BLaER1 treated with 17β-estradiol and CSF1 and Interleukin-3, amounts not matched to agents 10 nM and 100 nM (cell line): ENCODE data around the gene COX7A2.

ENCODE experiments used
- H3K27ac ChIP-seq, 11 experiments: shearing (Covaris generic); formaldehyde crosslinking; 2 replicates each; pipeline ENCODE4 v1.8.1; 2022
- H3K27me3 ChIP-seq, 11 experiments: shearing (Covaris generic); formaldehyde crosslinking; 2 replicates each; pipeline ENCODE4 v1.8.1; 2022
- H3K36me3 ChIP-seq, 11 experiments: shearing (Covaris generic); formaldehyde crosslinking; 2 replicates each; pipeline ENCODE4 v1.8.1; 2022
- H3K4me1 ChIP-seq, 10 experiments: shearing (Covaris generic); formaldehyde crosslinking; 2 replicates each; pipeline ENCODE4 v1.8.1; 2022
- H3K4me2 ChIP-seq, 11 experiments: shearing (Covaris generic); formaldehyde crosslinking; 2 replicates each; pipeline ENCODE4 v1.8.1; 2022
- H3K4me3 ChIP-seq, 10 experiments: shearing (Covaris generic); formaldehyde crosslinking; 2 replicates each; pipeline ENCODE4 v1.8.1; 2022
- H3K9ac ChIP-seq, 11 experiments: shearing (Covaris generic); formaldehyde crosslinking; 2 replicates each; pipeline ENCODE4 v1.8.1; 2022
- H3K9me3 ChIP-seq, 11 experiments: shearing (Covaris generic); formaldehyde crosslinking; replicated peaks in 1 of 11; 2 replicates each; pipeline ENCODE4 v1.8.1; 2022
- H4K20me1 ChIP-seq, 11 experiments: shearing (Covaris generic); formaldehyde crosslinking; 2 replicates each; pipeline ENCODE4 v1.8.1; 2022
- Cebpa-rat ChIP-seq, 11 experiments: shearing (Covaris generic); IDR thresholded peaks; 2 replicates each; pipeline ENCODE4 v1.8.1; 2022

Gene COX7A2

DNA sequence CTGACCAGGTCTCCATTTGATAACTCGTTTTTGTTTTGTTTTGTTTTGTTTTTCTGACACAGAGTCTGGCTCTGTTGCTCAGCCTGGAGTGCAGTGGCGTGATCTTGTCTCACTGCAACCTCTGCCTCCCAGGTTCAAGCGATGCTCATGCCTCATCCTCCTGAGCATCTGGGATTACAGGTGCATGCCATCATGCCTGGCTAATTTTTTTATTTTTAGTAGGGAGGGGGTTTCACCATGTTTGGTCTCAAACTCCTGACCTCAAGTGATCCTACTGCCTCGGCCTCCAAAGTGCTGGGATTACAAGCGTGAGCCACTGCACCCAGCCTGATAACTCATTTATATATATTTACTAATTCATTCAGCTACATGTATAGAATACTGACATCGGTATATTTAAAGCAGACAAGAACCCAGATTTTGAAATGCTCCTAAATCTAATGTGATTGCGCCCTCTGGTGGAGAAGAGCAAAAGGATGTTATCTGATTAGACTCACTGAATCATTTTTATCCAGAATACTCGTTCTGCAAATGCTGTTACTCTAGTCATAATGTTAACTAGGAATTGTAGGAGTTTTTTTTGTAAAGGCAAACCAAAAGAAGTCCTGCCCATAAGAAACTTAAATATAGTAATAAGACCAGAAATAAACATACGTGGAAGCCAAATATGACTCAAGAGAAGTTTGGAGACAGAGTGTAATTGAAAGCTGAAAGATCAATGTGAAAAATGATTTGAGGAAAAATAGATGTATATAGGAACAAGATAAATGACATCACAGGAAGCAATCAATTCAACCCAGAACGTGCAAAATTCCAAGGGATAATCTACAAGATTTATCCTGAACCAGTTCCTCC, 32.5 kb downstream of the COX7A2 start:
- Histone ChIP-seq H3K4me1 (peaks cover 11 to 23% (median 18%) of the 10 kb centered on the region in 10 experiments), H3K4me2 (no peak overlapping the region), H3K9ac (no peak overlapping the region), H3K9me3 (peaks cover 14 to 18% (median 17%) of the 10 kb centered on the region in 11 experiments), H3K36me3 (no peaks in the 10 kb centered on the region), H3K27me3 (peaks cover 26 to 28% (median 28%) of the 10 kb centered on the region in 11 experiments), H4K20me1 (0 out of 22 replicates have a peak, but pooled peaks cover 0 to 4% (median 0%) of the 10 kb centered on the region in 11 experiments), H3K4me3 (no peak overlapping the region), H3K27ac (no peak overlapping the region)
- no peak for TF ChIP-seq Cebpa-rat (IDR thresholded peaks at IDR 0.05)

DNA sequence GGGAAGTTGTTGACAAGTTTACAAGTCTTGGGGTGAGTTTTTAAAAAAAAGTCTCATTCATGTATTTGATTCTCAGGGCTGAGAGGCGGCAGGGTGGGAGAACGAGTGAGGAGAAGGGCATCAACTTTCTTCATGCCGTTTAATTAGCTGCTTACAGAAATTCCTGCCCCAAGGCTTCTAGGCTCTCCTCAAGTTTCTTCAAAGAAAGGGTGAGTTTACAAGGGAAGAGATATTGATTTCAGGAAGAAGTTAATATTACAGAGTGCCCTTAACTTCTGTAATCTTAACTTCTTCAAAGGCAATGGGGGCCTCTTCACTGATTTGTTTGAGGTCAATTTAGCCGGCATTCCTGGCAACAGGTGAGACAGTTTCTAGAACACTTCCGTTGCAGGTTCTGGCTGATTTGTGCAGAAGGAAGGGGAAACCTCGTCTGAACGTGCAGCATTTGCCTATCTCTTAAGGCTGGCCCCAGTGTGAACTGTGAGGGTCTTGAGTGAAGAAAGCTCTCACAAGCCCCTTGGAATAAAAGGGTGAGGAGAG, 34.3 kb downstream of the COX7A2 start:
- peak overlapping the region in 9 of 11 experiments; percentile 79 to 91 (median 88); a peak in 10 of 22 replicates for H3K4me2 ChIP-seq
- peak overlapping the region in 2 of 11 experiments; percentile 61; a peak in 2 of 22 replicates for H3K9ac ChIP-seq
- H3K4me1 ChIP-seq: peaks cover 11 to 23% (median 18%) of the 10 kb centered on the region in 10 experiments
- TF ChIP-seq Cebpa-rat (IDR thresholded peaks at IDR 0.05): no peak
- H4K20me1 ChIP-seq: 0 out of 22 replicates have a peak, but pooled peaks cover 0 to 4% (median 0%) of the 10 kb centered on the region in 11 experiments
- no peak overlapping the region for H3K27ac ChIP-seq
- H3K4me3 ChIP-seq: peak overlapping the region in 1 of 10 experiments; percentile 58; a peak in 2 of 20 replicates
- no peaks in the 10 kb centered on the region for H3K36me3 ChIP-seq
- peaks cover 33 to 37% (median 36%) of the 10 kb centered on the region in 11 experiments for H3K9me3 ChIP-seq
- H3K27me3 ChIP-seq: peaks cover 45 to 46% (median 46%) of the 10 kb centered on the region in 11 experiments

DNA sequence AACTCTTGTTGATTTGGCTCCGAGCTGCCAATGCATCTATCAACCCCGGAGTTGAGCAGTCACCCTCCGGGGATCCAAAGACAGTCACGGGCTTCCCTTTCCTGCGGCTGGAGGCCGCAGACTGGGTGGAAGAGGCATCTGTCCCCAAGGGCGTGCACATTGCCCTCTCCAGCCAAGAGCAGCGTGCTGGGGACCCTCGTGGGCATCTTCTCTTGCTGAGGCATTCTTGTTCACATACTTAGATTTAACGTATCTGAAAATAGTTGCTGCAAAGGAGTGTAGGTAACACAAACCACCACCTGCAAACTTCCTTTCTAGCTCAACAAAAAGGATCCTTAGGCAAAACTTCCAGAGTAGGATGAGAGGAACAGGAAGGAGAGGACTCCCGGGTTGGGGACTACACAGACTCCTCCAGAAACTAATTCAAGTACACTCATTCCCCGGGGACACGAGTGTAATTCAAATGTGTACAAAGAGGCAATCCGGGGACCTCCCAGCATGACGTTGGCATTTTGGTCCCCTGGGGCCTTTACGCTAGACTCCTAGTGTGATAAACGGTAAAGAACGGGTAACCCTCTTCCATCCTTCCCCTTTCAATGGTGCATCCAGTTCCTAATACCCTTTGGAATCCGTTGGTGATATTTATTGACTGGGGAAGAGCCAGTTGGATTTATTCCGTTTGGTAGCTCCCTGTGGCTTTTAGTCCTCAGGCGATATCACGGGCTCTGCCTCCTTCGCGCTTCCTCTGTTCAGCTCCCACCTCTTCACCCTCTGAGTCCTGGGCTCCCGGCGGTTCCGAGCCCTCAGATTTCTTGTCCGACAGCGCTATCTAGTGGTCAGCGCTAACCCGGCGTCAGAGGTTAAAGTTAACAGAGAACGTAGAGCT, 35.1 kb downstream of the COX7A2 start:
- 0 out of 22 replicates have a peak, but pooled peaks cover 0 to 4% (median 0%) of the 10 kb centered on the region in 11 experiments for H4K20me1 ChIP-seq
- peaks cover 35 to 42% (median 38%) of the 10 kb centered on the region in 11 experiments for H3K9me3 ChIP-seq
- TF ChIP-seq Cebpa-rat (IDR thresholded peaks at IDR 0.05): no peak
- no peak overlapping the region for H3K27ac ChIP-seq
- peak overlapping the region in 8 of 11 experiments; percentile 22 to 61 (median 39); a peak in 9 of 22 replicates for H3K9ac ChIP-seq
- no peaks in the 10 kb centered on the region for H3K36me3 ChIP-seq
- H3K4me3 ChIP-seq: peak overlapping the region; percentile 40 to 63 (median 52)
- peak overlapping the region; percentile 79 to 91 (median 88) for H3K4me2 ChIP-seq
- peaks cover 52 to 53% (median 53%) of the 10 kb centered on the region in 11 experiments for H3K27me3 ChIP-seq
- H3K4me1 ChIP-seq: peaks cover 11 to 23% (median 18%) of the 10 kb centered on the region in 10 experiments

DNA sequence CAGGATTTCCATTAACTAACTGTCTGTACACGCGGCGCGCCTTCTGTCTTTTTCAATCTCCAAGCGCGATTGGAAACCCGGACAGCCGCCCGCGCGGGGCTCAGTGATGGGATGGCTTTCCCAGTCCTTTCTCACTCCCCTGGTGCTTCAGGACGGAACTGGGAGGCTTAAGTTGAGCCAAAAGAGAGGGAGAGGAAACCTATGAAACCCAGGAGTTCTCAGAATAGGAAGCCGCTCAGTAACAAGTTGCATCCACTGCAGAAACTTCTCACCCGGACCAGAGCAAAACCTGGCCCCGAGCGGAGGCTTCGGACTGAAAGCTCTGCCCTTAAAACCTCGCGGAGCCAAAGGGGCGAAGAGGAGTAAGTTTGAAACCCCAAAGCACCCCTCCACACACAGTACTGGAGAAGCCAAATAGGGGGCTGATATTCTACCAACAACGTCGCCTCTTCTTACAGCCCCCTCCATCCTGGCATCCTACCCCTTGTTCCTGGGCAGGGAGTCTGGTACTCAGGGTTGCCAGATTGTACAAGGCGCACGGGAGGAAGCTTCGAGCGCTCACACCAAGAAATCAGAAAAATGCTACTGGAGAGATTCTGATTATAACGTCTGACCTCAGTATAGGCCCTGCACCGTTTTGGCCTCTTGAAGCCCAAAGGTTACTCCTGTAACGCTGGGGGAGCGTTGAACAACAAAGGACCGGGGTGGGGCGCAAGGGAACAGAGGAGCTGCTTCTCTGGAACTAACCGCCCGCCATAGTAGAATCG, 36.8 kb downstream of the COX7A2 start:
- H3K36me3 ChIP-seq: no peaks in the 10 kb centered on the region
- peaks cover 43 to 52% (median 50%) of the 10 kb centered on the region in 11 experiments for H3K9me3 ChIP-seq
- H3K9ac ChIP-seq: no peak overlapping the region
- H3K4me2 ChIP-seq: no peak overlapping the region
- H3K27ac ChIP-seq: no peak overlapping the region
- H3K27me3 ChIP-seq: peaks cover 69 to 71% (median 71%) of the 10 kb centered on the region in 11 experiments
- TF ChIP-seq Cebpa-rat (IDR thresholded peaks at IDR 0.05): no peak
- H3K4me3 ChIP-seq: peak overlapping the region in 5 of 10 experiments; percentile 0 to 40 (median 18); a peak in 1 of 20 replicates
- H3K4me1 ChIP-seq: peaks cover 0 to 13% (median 11%) of the 10 kb centered on the region in 10 experiments; a peak in 18 of 20 replicates
- 0 out of 22 replicates have a peak, but pooled peaks cover 0 to 4% (median 0%) of the 10 kb centered on the region in 11 experiments for H4K20me1 ChIP-seq

DNA sequence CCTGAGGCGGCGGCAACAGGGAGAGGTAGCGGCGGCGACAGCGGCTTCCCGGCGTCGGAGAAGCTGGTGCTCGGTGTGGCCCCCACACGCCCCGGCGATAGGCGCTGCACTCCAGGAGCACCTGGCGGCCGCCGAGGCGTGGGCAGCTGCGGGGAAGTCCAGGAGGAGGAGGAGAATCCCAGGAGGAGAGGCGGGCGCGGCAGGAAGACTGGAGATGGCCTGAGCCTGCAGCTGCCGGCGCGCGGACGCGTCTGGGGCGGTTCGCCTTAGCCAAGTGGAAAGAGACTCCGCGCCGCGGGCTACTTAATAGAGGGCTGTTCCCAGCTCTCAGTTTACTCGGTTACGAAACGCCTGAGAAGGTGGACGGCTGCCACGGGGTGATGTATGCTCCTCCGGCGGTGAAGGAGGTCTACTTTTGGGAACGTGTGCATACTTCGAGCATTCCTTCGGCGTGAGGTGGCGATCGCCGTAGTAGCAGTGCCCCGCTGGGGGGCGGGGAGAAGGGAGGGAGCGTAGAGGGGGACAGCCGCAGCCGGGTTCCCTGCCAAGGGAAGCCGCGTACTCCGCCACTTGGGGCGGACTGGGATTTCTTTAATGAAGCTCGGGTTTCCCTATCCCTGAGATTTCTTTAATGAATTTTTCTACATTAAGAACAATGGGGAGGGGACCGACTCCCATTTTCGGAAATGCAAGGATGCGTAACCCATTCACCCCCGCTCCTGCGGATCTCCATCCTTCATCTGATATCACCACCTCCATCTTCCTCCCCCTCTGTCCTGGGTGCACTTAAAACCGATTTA, 37.6 kb downstream of the COX7A2 start, which contains the start of gene COL12A1:
Gene COL12A1, minus strand, starts transcription at position 278 of the 800 bp plus-strand sequence. CDS start 3,261 bp downstream, outside the sequence.
- no peak within 1 kb of the TSS for H3K27ac ChIP-seq
- H4K20me1 ChIP-seq: 0 out of 22 replicates have a peak, but pooled peaks cover 0 to 4% (median 0%) of the 10 kb centered on the region in 11 experiments
- H3K27me3 ChIP-seq: peaks cover 70 to 77% (median 76%) of the 10 kb centered on the region in 11 experiments
- H3K4me1 ChIP-seq: peaks cover 0 to 13% (median 11%) of the 10 kb centered on the region in 10 experiments; a peak in 17 of 20 replicates
- H3K4me2 ChIP-seq: no peak within 1 kb of the TSS
- peaks cover 45 to 54% (median 51%) of the 10 kb centered on the region in 11 experiments for H3K9me3 ChIP-seq
- no peak within 1 kb of the TSS for H3K9ac ChIP-seq
- peak within 1 kb of the TSS in 6 of 10 experiments; percentile 6 to 32 (median 22); a peak in 5 of 20 replicates for H3K4me3 ChIP-seq
- no peaks in the 10 kb centered on the region for H3K36me3 ChIP-seq
- TF ChIP-seq Cebpa-rat (IDR thresholded peaks at IDR 0.05): no peak

DNA sequence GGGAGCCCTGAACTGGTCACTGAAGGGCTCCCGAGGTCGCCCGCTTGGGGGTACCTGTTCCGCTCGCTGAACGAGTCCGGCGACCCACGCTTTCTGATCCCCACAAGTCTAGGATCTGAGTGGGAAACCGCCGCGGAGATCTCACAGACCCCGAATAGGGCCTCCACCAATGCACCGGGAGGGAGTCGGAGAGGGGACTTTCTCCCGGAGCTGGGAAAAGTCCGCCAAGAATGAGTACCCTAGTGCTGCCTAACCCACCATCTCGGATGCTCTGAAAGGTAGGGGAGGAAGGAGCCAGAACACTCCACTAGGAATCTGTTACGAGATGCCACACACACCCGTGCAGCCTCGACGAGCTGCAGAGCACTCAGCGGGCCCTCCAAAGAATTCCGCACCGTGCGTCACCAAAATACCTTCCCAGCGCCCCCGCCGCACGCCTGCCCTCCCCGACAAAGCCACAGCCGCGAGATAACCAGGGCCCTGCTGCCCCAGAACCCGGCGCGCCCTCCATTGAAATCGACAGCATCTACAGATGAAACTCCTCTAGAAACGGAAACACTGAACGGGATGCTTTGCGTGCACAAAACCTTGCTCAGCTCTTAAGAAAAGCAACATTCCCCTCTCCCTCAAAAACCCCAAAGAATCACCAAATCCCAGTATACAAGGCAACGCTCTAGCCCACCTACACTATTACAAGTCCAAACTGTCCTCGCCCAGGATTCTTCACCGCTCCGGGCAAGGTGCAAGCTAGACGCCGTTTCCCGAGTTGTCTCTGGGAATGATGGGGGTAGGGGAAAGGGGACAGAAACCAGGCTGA, 38.4 kb downstream of the COX7A2 start:
- no peak for TF ChIP-seq Cebpa-rat (IDR thresholded peaks at IDR 0.05)
- Histone ChIP-seq H3K36me3 (no peaks in the 10 kb centered on the region), H3K9me3 (peaks cover 45 to 54% (median 51%) of the 10 kb centered on the region in 11 experiments), H3K4me2 (no peak overlapping the region), H3K27ac (no peak overlapping the region), H3K4me1 (peaks cover 0 to 13% (median 11%) of the 10 kb centered on the region in 10 experiments; a peak in 17 of 20 replicates), H3K4me3 (peak overlapping the region in 4 of 10 experiments; percentile 6 to 32 (median 26); a peak in 4 of 20 replicates), H3K27me3 (peaks cover 70 to 77% (median 76%) of the 10 kb centered on the region in 11 experiments), H3K9ac (no peak overlapping the region), H4K20me1 (0 out of 22 replicates have a peak, but pooled peaks cover 0 to 4% (median 0%) of the 10 kb centered on the region in 11 experiments)
